Fibroblast of peridontal ligament (primary cell): ENCODE results near the gene DYSF.

Experiments used
- DNase-seq: peaks from one replicate; pipeline ENCODE4 v3.0.0-alpha.2; 2010; ENCODE audit errors: extremely low read depth

The DYSF gene

GRCh38 chr2:71691747-71692441 is 238.5 kb downstream of the DYSF start:
- no peak for DNase-seq

DNA sequence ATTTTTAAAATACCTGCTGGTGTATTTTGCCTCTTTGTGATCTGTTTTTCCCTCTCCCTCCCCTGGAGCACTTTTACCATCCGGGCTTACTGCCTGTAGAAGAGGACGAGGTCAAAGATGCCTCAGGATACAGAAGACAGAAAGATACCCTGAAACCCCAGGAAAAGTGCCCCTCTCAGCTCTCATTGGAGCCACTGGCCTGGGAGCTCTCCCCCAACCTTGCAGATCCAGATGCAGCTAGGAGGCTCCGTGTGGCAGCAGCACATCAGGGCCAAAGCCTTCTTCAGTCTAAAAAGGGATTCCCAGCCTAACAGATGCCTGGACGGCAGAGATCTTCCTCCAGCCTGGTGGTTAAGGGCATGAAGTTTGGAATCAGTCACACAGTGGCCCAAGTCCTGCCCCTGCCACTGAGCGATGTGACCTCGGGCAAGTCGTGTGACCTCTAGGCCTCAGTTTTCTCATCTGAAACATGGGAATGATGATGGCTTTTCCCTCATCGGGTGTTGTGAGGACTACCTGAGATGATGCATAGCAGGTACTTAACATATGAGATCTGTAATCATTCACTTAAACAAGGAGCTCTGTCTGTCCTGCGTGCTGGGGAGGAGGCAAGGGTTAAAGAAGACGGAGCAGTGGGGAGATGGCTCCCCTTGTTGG is 239.4 kb downstream of the DYSF start:
- no peak for DNase-seq

DNA sequence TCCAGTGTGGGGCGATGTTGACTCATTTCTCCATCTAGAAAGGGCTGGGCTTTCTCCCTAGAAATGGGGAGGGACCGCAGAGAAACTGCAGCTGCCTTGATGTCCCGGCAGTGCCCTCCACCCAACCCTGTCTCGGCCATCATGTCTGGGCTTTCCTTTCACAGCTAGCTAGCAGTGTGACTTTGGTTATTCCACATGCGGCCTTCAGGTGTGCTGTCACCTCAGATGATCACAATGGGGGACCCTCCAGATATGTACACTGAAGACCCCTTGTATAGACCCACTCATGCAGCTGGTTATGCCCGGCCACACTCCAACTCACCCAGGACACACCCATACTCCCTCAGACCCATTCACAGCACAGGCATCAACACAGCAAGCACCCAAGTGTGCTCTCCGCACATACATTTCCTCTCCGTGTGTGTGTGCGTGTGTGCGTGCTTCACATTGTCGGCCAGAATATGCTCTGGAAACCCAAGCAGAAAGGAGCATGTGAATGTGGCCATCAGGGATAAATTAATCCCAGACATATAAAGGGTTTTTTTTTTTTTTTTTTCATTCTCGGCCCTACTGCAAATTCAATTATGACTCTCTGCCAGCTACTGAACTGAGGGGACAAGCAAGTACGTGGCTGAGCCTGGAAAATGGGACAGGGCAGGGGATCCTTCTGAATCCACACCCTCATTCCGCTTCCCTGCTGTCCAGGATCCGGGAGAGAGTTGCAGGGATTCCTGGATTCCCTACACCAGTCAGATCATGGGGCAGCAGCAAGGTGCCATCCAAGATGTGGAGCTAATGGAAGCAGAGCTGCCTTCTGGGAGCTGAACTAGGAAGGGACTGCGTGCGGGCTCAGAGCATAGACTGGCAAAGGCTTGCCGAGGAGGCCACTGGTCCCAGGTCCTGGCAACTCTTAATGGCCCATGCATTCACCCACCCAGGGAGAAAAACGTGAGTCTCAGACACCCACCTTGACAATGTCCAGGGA is 240.2 kb downstream of the DYSF start:
- DNase-seq, result no peak

GRCh38 chr2:71694501-71695234 is 241.3 kb downstream of the DYSF start:
- no peak for DNase-seq

DNA sequence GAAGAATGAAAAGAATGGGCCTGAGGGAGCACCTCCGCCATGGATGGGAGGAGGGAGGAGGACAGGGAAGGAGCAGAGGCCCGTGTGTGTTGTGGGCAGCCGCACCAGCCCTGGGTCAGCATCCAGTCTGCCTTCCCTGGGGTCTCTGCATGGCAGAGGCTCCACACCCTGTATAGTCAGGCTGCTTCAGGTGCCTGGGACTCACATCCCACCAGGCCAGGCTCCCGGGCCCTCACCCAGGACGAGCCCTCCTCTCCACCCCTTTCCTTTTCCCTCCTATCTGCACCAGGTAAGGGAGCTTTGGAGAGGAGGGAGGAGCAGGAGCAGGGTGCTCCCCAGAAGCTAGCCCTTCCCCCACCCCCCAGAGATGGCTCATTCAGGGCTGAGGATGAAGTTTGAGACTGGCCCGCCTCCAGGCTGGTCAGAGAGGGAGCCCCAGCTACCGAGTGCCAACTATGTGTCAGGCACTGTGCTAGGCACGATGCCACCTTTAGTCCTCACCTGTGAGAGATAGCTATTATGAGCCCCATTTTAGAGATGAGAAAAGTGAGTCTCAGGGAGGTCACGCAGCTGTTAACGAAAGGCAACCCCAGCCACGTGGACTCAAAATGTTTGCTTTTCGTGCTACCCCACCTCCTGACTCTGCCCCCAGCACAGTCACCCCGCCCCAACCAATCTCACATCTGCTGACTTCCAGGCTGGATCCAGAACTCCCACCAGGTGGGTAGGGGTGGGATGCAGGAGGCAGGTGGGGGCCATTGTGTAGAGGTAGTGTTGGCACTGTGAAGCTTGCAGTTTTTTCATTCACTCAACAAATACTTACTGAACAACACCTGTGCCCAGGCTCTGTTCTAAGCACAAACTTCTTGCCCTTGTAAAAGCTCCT is 242.1 kb downstream of the DYSF start:
- DNase-seq, result no peak

DNA sequence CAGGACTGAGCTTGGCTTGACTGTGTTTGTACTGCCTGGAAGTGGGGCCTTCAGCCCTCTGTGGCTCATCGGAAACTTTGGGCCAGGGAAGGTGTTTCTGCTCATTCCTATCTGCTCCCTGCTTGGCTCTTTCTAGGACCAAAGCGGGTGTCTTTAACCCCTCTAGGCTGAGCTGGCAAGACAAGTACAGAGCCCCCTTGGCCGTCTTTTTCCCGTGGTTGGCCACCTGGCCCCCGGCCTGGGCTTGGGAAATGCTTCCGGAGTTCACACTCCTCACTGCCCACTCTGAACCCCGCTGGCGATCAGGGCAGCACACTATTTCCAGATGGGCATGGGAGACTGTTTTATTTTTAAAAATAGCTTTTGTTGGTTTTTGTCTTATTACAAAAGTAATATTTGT is 243.0 kb downstream of the DYSF start:
- DNase-seq, result no peak

- no peak for DNase-seq
Measured at GRCh38 chr2:71697106-71698004, 244.0 kb downstream of the DYSF start.

- no peak for DNase-seq
Measured at GRCh38 chr2:71699428-71699827, 246.1 kb downstream of the DYSF start.

DNA sequence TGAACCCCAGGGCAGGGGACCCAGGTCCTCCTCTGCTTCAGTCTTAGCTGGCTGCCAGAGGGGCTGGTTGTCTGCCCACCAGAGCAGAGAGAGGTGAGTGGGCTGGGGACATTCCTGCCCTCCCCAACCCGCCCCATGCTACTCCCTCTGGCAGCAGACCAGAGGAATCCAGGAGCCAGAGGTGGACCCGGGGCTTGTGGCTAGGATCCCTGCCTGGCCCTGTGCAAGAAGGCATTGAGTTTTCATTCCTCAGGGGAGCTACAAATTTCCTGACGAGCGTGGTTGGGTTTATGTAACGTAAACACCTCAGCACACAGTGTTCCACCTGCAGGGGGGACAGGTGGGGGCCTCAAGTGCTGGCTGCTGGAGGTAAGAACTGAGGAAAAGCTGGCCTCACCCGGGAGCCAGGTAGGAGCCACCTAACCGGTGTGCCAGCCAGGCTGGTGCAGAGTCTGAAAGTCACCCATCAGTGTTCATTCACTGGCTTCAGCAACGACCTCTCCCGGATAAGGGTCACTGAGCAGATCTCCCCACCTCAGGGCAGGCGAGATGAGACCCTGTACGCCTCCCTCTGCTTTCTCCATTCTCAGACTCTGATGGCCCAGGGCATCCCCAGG is 246.8 kb downstream of the DYSF start:
- DNase-seq, result no peak

- no peak for DNase-seq
Measured at GRCh38 chr2:71700658-71701397, 247.5 kb downstream of the DYSF start.

DNA sequence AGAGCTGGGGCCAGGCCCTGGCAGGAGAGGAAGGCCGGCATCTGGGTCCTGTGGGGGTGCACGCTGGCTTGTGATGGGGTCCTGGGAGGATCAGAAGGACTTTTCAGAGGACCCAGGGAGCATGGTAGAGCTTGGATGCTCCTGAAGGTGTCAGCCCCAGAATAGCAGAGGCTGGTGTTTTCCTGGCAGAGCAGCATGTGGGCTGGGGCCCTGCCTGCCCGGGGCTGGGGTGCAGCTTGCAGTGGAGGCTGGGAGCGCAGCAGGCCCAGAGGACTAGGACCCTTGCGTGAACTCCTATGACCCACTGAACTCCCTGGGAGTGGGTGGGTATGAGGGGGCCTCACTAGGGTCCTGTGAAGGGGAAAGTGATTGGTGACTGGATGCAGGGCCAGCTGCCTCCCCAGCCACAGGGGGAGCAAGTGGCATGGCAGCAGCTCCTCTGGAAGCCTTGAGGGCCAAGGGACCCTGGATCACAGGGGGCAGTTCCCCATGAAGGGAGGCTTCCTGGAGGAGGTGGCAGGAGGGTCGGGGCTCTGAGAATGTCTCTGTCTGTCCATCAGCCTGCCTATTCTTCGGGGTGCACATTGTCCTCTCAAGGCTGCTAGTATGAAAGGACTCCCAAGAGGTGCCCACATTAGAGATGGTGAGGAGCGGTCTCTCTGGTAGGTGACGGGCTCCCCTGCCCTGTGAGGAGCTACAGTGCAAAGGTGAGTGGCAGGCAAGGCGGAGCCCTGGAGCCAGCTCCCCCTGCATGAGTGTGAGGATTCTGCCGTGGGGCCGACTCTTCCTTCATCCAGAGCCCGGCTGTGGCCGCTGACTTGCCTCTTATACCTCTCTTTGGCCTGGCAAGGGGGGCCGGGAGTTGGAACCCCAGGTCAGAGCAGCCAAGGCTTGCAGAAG is 249.0 kb downstream of the DYSF start:
- no peak for DNase-seq

- DNase-seq, result no peak
Measured at GRCh38 chr2:71702971-71703898, 249.9 kb downstream of the DYSF start.

DNA sequence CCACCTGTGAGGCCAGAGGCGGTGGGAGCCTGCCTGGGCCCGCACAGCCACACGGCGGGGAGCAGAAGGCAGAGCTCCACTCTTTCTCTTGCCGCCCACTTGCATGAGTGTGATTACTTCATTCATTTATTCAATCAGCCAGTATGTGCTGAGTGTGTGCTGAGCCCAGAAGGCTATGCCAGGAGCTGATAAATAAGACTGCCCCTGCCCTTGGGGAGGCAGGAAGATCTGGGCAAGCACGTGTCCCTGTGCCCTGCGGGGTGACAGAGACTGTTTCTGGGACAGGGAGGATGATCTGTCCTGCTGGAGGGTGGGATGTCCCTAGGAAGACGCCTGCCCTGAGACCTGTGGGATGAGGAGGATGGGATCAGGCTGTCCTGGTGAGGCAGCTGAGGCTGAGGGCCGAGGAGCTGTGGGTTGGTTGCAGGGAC is 250.8 kb downstream of the DYSF start:
- no peak for DNase-seq

GRCh38 chr2:71704688-71705087 is 251.3 kb downstream of the DYSF start:
- no peak for DNase-seq

DNA sequence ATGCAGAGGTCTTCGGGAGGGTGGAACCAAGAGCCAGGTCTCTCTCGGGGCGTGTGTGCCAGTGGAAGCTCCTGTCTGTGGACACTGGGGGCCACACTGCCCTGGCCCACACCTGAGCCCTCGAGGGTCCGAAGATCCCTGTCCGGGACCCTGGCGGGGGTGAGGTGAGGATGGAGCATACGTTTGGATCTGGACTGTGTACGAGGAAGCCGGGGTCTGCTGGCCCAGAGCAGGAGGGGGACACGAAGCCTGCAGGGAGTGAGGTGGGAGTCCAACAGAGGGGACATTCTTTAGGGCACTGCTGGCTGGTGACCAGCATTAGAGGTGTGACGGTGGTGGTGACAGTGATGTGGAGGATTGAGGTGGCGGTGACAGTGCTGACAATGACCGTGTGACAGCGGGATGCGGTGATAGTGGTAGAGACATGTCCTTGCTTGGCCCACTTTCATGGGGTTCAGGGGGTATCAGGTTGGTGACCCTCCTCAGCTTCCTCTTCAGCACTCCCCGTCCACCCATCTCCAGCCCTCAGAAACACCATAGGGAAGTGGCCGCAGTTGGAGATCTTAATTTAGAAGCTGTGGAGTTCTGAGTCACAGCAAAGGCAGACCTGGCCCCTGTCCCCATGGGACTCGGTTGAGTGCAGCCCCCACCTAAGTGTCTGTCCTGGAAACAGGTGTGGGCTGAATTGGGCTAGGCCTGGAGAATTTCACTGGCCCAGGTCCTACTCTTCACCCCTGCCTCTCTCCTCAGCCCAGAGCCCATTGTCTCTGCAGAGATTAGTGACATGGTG is 252.0 kb downstream of the DYSF start:
- no peak for DNase-seq

DNA sequence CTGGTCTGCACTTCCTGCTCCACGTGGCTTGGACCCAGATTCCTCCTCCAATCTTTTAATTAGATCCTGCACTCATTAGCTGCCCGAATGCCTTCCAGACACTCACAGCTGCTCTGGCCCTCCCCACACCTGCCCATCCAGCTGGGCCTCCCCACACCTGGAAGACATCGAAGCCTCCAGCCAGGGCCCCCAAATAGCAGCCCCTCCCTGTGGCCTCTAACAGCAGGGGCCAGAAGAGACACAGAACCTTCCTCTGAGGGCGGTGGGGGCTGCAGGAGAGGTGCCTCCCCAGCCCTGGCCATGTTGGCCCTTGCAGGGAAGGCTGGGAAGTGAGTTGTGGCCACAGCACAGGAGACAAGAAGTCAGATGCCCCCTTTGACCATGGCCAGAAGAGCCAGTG is 252.8 kb downstream of the DYSF start:
- DNase-seq, result no peak
